HG03521 (cell line): ENCODE data around the gene AKT3.
"Not testable (repeated sequence)": the region's sequence is repeated elsewhere in the genome, so short reads cannot be mapped to it uniquely, and the experiment has no call there.

Source experiments
- ATAC-seq: cut with Tn5 transposase; IDR thresholded peaks from one replicate; pipeline ENCODE4 v1.9.1; 2021; ENCODE audit warnings: mild to moderate bottlenecking, moderate library complexity; ENCODE audit not compliant: unreplicated experiment

Gene AKT3

GRCh38 chr1:243790404-243790803 lies 59.6 kb downstream of the AKT3 start:
- no peak for ATAC-seq

GRCh38 chr1:243786531-243786930 lies 63.5 kb downstream of the AKT3 start:
- ATAC-seq, result no peak

GRCh38 chr1:243784506-243784905 lies 65.5 kb downstream of the AKT3 start:
- no peak for ATAC-seq

GRCh38 chr1:243783714-243784113 lies 66.3 kb downstream of the AKT3 start:
- no peak for ATAC-seq

GRCh38 chr1:243772361-243773050 lies 77.5 kb downstream of the AKT3 start:
- ATAC-seq, result not testable (repeated sequence)

GRCh38 chr1:243770860-243771259 lies 79.2 kb downstream of the AKT3 start:
- ATAC-seq, result no peak

- no peak for ATAC-seq
Measured at GRCh38 chr1:243765676-243766075, 84.4 kb downstream of the AKT3 start.

- ATAC-seq, result no peak
Measured at GRCh38 chr1:243763806-243764205, 86.2 kb downstream of the AKT3 start.

- no peak for ATAC-seq
Measured at GRCh38 chr1:243758647-243759046, 91.4 kb downstream of the AKT3 start.

GRCh38 chr1:243756529-243756928 lies 93.5 kb downstream of the AKT3 start:
- ATAC-seq, result no peak

- ATAC-seq, result no peak
Measured at GRCh38 chr1:243754348-243754747, 95.7 kb downstream of the AKT3 start.

- no peak for ATAC-seq
Measured at GRCh38 chr1:243751506-243751905, 98.5 kb downstream of the AKT3 start.

GRCh38 chr1:243748706-243749283 lies 101.2 kb downstream of the AKT3 start:
- ATAC-seq, result peak; percentile 91

- no peak for ATAC-seq
Measured at GRCh38 chr1:243748227-243748626, 101.8 kb downstream of the AKT3 start.

- no peak for ATAC-seq
Measured at GRCh38 chr1:243746751-243747150, 103.3 kb downstream of the AKT3 start.

- ATAC-seq, result no peak
Measured at GRCh38 chr1:243745356-243745755, 104.7 kb downstream of the AKT3 start.

GRCh38 chr1:243742819-243743218 lies 107.2 kb downstream of the AKT3 start:
- ATAC-seq, result no peak

- no peak for ATAC-seq
Measured at GRCh38 chr1:243740255-243740999, 109.6 kb downstream of the AKT3 start.

- ATAC-seq, result no peak
Measured at GRCh38 chr1:243739335-243740003, 110.6 kb downstream of the AKT3 start.

GRCh38 chr1:243738020-243738419 lies 112.0 kb downstream of the AKT3 start:
- ATAC-seq, result no peak

- ATAC-seq, result no peak
Measured at GRCh38 chr1:243735457-243735856, 114.6 kb downstream of the AKT3 start.

- no peak for ATAC-seq
Measured at GRCh38 chr1:243734308-243734695, 115.7 kb downstream of the AKT3 start.
